GM10266 (cell line): Measurements from ENCODE around the gene ZNF254.

Experiments
- DNase-seq: peaks from one replicate; pipeline ENCODE4 v3.0.0; 2012; ENCODE audit errors: extremely low spot score
- TF ChIP-seq, protein P1 (sequence below): IDR thresholded peaks from 2 replicates; pipeline ENCODE4 v1.5.1; 2012; ENCODE audit warnings: mild to moderate bottlenecking, low read depth; ENCODE audit not compliant: control insufficient read depth, insufficient read depth; ENCODE audit errors: missing control alignments

Gene ZNF254

DNA sequence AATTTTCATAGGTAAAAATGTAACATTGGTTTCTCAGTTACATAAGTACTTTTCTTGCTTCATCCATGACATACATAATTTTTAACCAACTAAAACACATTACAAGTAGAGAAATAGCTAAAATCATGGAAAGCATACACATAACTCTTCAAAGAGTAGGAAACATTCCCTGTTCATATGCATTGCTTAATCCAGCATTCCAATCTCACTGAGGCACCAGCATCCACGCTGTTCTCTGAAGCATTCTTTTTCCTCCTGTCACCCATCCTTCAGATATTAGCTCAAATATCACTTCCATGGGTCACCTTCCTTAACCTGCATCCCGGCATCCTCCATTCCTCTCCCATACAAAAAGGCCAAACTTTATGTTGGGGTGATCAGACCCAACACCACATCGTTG lies 79.1 kb downstream of the ZNF254 start:
- DNase-seq, result no peak
- TF ChIP-seq, protein P1, sequence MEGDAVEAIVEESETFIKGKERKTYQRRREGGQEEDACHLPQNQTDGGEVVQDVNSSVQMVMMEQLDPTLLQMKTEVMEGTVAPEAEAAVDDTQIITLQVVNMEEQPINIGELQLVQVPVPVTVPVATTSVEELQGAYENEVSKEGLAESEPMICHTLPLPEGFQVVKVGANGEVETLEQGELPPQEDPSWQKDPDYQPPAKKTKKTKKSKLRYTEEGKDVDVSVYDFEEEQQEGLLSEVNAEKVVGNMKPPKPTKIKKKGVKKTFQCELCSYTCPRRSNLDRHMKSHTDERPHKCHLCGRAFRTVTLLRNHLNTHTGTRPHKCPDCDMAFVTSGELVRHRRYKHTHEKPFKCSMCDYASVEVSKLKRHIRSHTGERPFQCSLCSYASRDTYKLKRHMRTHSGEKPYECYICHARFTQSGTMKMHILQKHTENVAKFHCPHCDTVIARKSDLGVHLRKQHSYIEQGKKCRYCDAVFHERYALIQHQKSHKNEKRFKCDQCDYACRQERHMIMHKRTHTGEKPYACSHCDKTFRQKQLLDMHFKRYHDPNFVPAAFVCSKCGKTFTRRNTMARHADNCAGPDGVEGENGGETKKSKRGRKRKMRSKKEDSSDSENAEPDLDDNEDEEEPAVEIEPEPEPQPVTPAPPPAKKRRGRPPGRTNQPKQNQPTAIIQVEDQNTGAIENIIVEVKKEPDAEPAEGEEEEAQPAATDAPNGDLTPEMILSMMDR, result no peak

DNA sequence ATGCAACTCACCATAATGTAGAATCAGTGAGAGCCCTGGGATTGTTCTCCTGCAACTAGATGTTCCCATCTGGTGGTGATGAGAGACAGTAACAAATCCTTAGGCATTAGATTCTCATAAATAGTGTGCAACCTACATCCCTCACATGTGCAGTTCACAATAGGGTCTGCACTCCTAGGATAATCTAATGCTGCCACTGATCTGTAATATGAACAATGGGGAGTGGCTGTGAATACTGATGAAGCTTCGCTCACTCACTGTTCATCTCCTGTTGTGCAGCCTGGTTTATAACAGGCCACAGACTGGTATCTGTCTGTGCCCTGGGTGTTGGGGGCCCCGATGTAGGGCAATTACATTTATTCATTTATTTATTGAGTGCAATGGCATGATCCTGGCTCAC lies 86.9 kb downstream of the ZNF254 start:
- TF ChIP-seq, protein P1, result no peak
- DNase-seq, result no peak

DNA sequence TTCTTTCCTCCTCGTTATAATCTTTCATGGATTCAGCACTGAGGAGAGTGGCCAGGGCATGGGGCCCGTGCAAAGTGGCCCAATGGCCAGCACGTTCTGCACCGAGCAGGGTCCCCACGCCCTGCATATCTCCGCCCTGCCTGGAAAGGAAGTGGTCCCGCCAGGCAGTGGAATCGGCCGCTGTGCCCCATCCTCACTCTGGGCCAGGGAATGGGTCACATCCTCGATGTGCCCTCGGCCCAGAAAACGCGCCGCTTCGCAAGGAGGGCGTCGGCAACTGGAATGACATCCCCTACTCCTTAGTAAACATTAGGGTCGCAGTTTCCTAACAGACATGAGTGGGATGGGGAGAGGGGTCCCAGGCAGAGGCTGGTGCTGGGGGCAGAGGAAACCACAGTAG lies 90.7 kb downstream of the ZNF254 start:
- TF ChIP-seq, protein P1, result no peak
- DNase-seq, result no peak

DNA sequence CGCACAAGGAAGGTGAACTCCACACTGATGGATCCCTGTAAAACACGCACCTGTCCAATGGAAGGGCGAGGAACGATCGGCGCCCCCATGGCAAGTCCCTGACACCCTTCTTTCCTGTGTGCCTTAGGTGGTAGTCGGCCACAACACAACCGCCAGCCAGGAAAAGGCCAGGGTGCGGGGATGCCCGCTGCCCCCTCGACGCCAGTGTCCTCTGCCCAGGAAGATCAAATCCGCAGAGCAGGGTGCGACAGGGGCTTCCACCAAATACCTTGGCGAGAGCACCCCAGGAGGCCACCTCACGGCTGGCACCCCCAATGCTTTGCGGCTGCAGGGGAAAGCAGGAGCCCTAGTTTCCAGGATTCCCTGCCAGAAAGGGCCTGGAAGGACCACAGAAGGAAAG lies 91.2 kb downstream of the ZNF254 start:
- TF ChIP-seq, protein P1, result no peak
- DNase-seq, result no peak
